Astrocyte (in vitro differentiated cells and primary cell): ENCODE measurements around the gene IPO11. TPM values are rescaled to one million over a fixed set of nuclear protein-coding genes. Genes with fewer than 3 reads are reported as not detected.

Experiments
- DNase-seq: peaks from one replicate; pipeline ENCODE4 v3.0.0-alpha.2; 2010; ENCODE audit warnings: low read depth
- FAIRE-seq: peaks from 2 replicates; lab custom pipeline; 2011; peaks lifted over from hg19 to GRCh38; lab: Jason Lieb, UNC
- H2AFZ ChIP-seq: 2 replicates; pipeline ENCODE4 v1.6.0; 2012; ENCODE audit warnings: low read depth, low read length, inconsistent platforms
- H3K27ac ChIP-seq: 2 replicates; pipeline ENCODE4 v1.5.1; 2011; ENCODE audit warnings: low read depth, low read length, inconsistent platforms
- H3K27me3 ChIP-seq: 2 replicates; pipeline ENCODE4 v1.6.0; 2011; ENCODE audit warnings: low read length, inconsistent platforms; ENCODE audit not compliant: insufficient read depth
- H3K36me3 ChIP-seq: 2 replicates; pipeline ENCODE4 v1.5.1; 2011; ENCODE audit warnings: low read length, inconsistent platforms; ENCODE audit not compliant: insufficient read depth
- H3K4me1 ChIP-seq: 2 replicates; pipeline ENCODE4 v1.5.1; 2011; ENCODE audit warnings: low read length, inconsistent platforms; ENCODE audit not compliant: insufficient read depth
- H3K4me2 ChIP-seq: 2 replicates; pipeline ENCODE4 v1.6.0; 2012; ENCODE audit warnings: low read length, inconsistent platforms
- H3K4me3 ChIP-seq: 2 replicates; pipeline ENCODE4 v1.5.1; 2011; ENCODE audit warnings: low read depth, mild to moderate bottlenecking, low read length, inconsistent platforms; ENCODE audit not compliant: insufficient read depth
- H3K79me2 ChIP-seq: 2 replicates; pipeline ENCODE4 v1.6.0; 2012; ENCODE audit warnings: mild to moderate bottlenecking, low read length, inconsistent platforms; ENCODE audit not compliant: insufficient read depth
- H3K9ac ChIP-seq: 2 replicates; pipeline ENCODE4 v1.6.0; 2012; ENCODE audit warnings: mild to moderate bottlenecking, low read length, inconsistent platforms
- H3K9me3 ChIP-seq: 2 replicates; pipeline ENCODE4 v1.5.1; 2012; ENCODE audit warnings: low read depth, mild to moderate bottlenecking, low read length, inconsistent platforms; ENCODE audit not compliant: insufficient read depth
- H4K20me1 ChIP-seq: 2 replicates; pipeline ENCODE4 v1.6.0; 2012; ENCODE audit warnings: low read length, inconsistent platforms; ENCODE audit not compliant: insufficient read depth
- H3K27ac Mint-ChIP-seq: one replicate; pipeline ENCODE4 v1.8.0; 2021; ENCODE audit warnings: mild to moderate bottlenecking, mixed read lengths; ENCODE audit not compliant: unreplicated experiment
- H3K27me3 Mint-ChIP-seq: one replicate; pipeline ENCODE4 v1.8.0; 2021; ENCODE audit warnings: low read depth, mixed read lengths; ENCODE audit not compliant: unreplicated experiment
- H3K36me3 Mint-ChIP-seq: one replicate; pipeline ENCODE4 v1.8.0; 2021; ENCODE audit warnings: low read depth, mixed read lengths; ENCODE audit not compliant: unreplicated experiment
- H3K4me1 Mint-ChIP-seq: one replicate; pipeline ENCODE4 v1.8.0; 2021; ENCODE audit warnings: low read depth, mixed read lengths; ENCODE audit not compliant: unreplicated experiment
- H3K4me3 Mint-ChIP-seq: one replicate; pipeline ENCODE4 v1.8.0; 2021; ENCODE audit warnings: mild to moderate bottlenecking, moderate library complexity, mixed read lengths; ENCODE audit not compliant: unreplicated experiment
- H3K9me3 Mint-ChIP-seq: one replicate; pipeline ENCODE4 v1.8.0; 2021; ENCODE audit warnings: mild to moderate bottlenecking, mixed read lengths; ENCODE audit not compliant: unreplicated experiment
- CTCF ChIP-seq: IDR thresholded peaks from 2 replicates; pipeline ENCODE4 v1.5.1; 2011; ENCODE audit warnings: low read depth, mild to moderate bottlenecking, inconsistent platforms, low read length, moderate library complexity; ENCODE audit not compliant: insufficient read depth
- EZH2 ChIP-seq: IDR thresholded peaks from 2 replicates; pipeline ENCODE4 v1.6.1; 2012; ENCODE audit warnings: mild to moderate bottlenecking, low read length, inconsistent platforms; ENCODE audit not compliant: insufficient read depth
- total RNA-seq: library from RNA; stranded (reverse); gene quantifications from 2 replicates; pipeline ENCODE4 v1.2.1, GENCODE V29; 2021

Gene IPO11
- total RNA-seq, 1 donor from 2014 or later = 31.7 TPM

GRCh38 chr5:62572918-62573514, 160.5 kb downstream of the IPO11 start:
- no peak overlapping the region for H3K4me2 ChIP-seq
- no peaks in the 10 kb centered on the region for H3K4me1 ChIP-seq

GRCh38 chr5:62574599-62574998, 162.0 kb downstream of the IPO11 start:
- H3K4me3 Mint-ChIP-seq = no peak overlapping the region

More at GRCh38 chr5:62572918-62573514, 160.5 kb downstream of the IPO11 start:
- no peak overlapping the region for H3K4me3 Mint-ChIP-seq
- DNase-seq (no peak), FAIRE-seq (no peak)
- H3K36me3 Mint-ChIP-seq = peaks cover 4% of the 10 kb centered on the region
- no peak overlapping the region for H3K27ac ChIP-seq
- H3K9me3 ChIP-seq = no peaks in the 10 kb centered on the region
- H3K27me3 Mint-ChIP-seq = no peaks in the 10 kb centered on the region
- H4K20me1 ChIP-seq = no peaks in the 10 kb centered on the region
- H3K9ac ChIP-seq = no peak overlapping the region
- no peak overlapping the region for H3K4me3 ChIP-seq
- TF ChIP-seq EZH2 = no peak
- TF ChIP-seq CTCF = no peak
- H3K27me3 ChIP-seq = no peaks in the 10 kb centered on the region
- peaks cover 12% of the 10 kb centered on the region for H3K4me1 Mint-ChIP-seq
- H3K27ac Mint-ChIP-seq = no peak overlapping the region
- no peaks in the 10 kb centered on the region for H3K79me2 ChIP-seq
- H3K9me3 Mint-ChIP-seq = no peaks in the 10 kb centered on the region
- H2AFZ ChIP-seq = no peak overlapping the region
- H3K36me3 ChIP-seq = no peaks in the 10 kb centered on the region

More at GRCh38 chr5:62574599-62574998, 162.0 kb downstream of the IPO11 start:
- H4K20me1 ChIP-seq = no peaks in the 10 kb centered on the region
- H3K27me3 Mint-ChIP-seq = no peaks in the 10 kb centered on the region
- H2AFZ ChIP-seq = no peak overlapping the region
- H3K27ac Mint-ChIP-seq = no peak overlapping the region
- peaks cover 8% of the 10 kb centered on the region for H3K4me1 Mint-ChIP-seq
- no peaks in the 10 kb centered on the region for H3K27me3 ChIP-seq
- FAIRE-seq (no peak), DNase-seq (no peak)
- TF ChIP-seq EZH2 = no peak
- no peak for TF ChIP-seq CTCF
- no peak overlapping the region for H3K9ac ChIP-seq
- H3K4me1 ChIP-seq = no peaks in the 10 kb centered on the region
- H3K79me2 ChIP-seq = no peaks in the 10 kb centered on the region
- no peaks in the 10 kb centered on the region for H3K36me3 Mint-ChIP-seq
- no peak overlapping the region for H3K4me2 ChIP-seq
- no peaks in the 10 kb centered on the region for H3K9me3 Mint-ChIP-seq
- H3K9me3 ChIP-seq = no peaks in the 10 kb centered on the region
- H3K4me3 ChIP-seq = no peak overlapping the region
- H3K36me3 ChIP-seq = no peaks in the 10 kb centered on the region
- no peak overlapping the region for H3K27ac ChIP-seq
